ENCODE measurements around the gene SYVN1. TPM values are rescaled to one million over a fixed set of nuclear protein-coding genes. Genes with fewer than 3 reads are reported as not detected.

SYVN1 gene
- total and polyA plus RNA-seq, 8 donors, result 37.2 to 74.5 (median 47.1) TPM

- Histone ChIP-seq H3K4me3 (no peak overlapping the region), H3K27ac (no peak overlapping the region), H3K27me3 (no peaks in the 10 kb centered on the region), H3K9me3 (no peaks in the 10 kb centered on the region), H3K4me1 (peaks cover 14 to 28% of the 10 kb centered on the region in 2 donors), H3K36me3 (no peaks in the 10 kb centered on the region)
- ATAC-seq, result no peak
- DNase-seq, result no peak
- intact Hi-C loops (cut with DNase I), result no loop called here
- no peak for TF ChIP-seq CTCF (IDR thresholded peaks at IDR 0.05)
Observed at GRCh38 chr11:65147352-65148075, 13.2 kb upstream of the SYVN1 start.

- no peaks in the 10 kb centered on the region for H3K27me3 ChIP-seq
- DNase-seq (no peak), ATAC-seq (no peak)
- H3K36me3 ChIP-seq, result no peaks in the 10 kb centered on the region
- no peaks in the 10 kb centered on the region for H3K4me1 ChIP-seq
- no peak overlapping the region for H3K4me3 ChIP-seq
- no peak for TF ChIP-seq CTCF (IDR thresholded peaks at IDR 0.05)
- H3K27ac ChIP-seq, result no peak overlapping the region
- H3K9me3 ChIP-seq, result no peaks in the 10 kb centered on the region
- intact Hi-C loops (cut with DNase I), result no loop called here
Observed at GRCh38 chr11:65141896-65142494, 7.7 kb upstream of the SYVN1 start.

GRCh38 chr11:65136515-65137096 is 2.3 kb upstream of the SYVN1 start:
- Histone ChIP-seq H3K4me3 (no peak overlapping the region), H3K4me1 (peaks cover 16 to 32% of the 10 kb centered on the region in 2 donors), H3K36me3 (peaks cover 0 to 14% of the 10 kb centered on the region in 2 donors), H3K27ac (no peak overlapping the region), H3K9me3 (no peaks in the 10 kb centered on the region), H3K27me3 (no peaks in the 10 kb centered on the region)
- no peak for TF ChIP-seq CTCF (IDR thresholded peaks at IDR 0.05)
- ATAC-seq (no peak), DNase-seq (no peak)
- intact Hi-C loops (cut with DNase I), result no loop called here

GRCh38 chr11:65135633-65136145 is 1.4 kb upstream of the SYVN1 start:
- Histone ChIP-seq H3K27me3 (no peaks in the 10 kb centered on the region), H3K27ac (peak overlapping the region; percentile 98), H3K9me3 (no peaks in the 10 kb centered on the region), H3K4me3 (peak overlapping the region; percentile 84 to 98), H3K4me1 (peaks cover 16 to 32% of the 10 kb centered on the region in 2 donors), H3K36me3 (peaks cover 0 to 23% of the 10 kb centered on the region in 2 donors)
- no peak for TF ChIP-seq CTCF (IDR thresholded peaks at IDR 0.05)
- ATAC-seq (no peak), DNase-seq (peak in 1 of 4 donors; percentile 21)
- intact Hi-C loops (cut with DNase I), result no loop called here
